ENCODE measurements around the gene LAMTOR5.
A peak's percentile ranks its signal among the peaks of the same experiment; 100 is the strongest.

The LAMTOR5 gene

DNA sequence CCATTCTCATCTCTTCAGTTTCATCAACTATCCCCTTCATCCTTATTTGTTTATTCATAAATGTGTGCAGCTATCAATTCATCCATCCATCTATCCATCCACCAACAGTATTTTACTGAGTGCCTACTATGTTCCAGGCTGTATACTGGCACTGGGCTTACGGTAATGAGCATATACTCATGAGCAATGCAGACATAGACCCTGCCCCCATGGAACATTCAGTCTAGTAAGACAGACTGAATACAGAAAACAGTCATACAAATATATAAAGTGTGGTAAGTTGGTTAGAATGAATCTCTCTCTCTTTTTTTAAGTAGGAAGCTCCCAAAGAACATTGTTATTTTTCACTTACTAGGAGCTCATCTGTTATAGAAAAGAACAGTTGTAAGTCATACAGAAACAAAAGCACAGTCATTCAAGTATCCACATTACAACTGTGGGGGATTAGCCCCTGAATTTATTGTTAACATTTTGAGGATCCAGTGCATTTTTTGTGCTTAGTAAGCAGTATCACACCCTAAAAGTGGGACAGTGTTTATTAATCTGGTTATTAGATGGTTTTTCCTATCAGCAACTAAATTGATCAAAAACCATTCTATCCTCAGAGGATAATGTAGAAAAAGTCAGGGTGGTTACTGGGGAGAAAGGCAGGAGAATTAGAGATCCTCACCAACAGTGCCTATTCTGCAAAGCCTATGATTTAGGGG is 20.3 kb downstream of the LAMTOR5 start:
- H3K9me3 ChIP-seq (ENCODE audit: control insufficient read depth, low read length), result no peaks in the 10 kb centered on the region
- H3K36me3 ChIP-seq (ENCODE audit: control insufficient read depth, insufficient read depth, low read length), result no peaks in the 10 kb centered on the region
- H3K27me3 ChIP-seq (ENCODE audit: control insufficient read depth, insufficient read depth, low read length), result no peaks in the 10 kb centered on the region
- H3K27ac ChIP-seq, result no peak overlapping the region
- TF ChIP-seq, protein P1, sequence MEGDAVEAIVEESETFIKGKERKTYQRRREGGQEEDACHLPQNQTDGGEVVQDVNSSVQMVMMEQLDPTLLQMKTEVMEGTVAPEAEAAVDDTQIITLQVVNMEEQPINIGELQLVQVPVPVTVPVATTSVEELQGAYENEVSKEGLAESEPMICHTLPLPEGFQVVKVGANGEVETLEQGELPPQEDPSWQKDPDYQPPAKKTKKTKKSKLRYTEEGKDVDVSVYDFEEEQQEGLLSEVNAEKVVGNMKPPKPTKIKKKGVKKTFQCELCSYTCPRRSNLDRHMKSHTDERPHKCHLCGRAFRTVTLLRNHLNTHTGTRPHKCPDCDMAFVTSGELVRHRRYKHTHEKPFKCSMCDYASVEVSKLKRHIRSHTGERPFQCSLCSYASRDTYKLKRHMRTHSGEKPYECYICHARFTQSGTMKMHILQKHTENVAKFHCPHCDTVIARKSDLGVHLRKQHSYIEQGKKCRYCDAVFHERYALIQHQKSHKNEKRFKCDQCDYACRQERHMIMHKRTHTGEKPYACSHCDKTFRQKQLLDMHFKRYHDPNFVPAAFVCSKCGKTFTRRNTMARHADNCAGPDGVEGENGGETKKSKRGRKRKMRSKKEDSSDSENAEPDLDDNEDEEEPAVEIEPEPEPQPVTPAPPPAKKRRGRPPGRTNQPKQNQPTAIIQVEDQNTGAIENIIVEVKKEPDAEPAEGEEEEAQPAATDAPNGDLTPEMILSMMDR (IDR thresholded peaks at IDR 0.05), result no peak
- no peak overlapping the region for H2AFZ ChIP-seq
- H3K4me2 ChIP-seq (ENCODE audit: low read length), result no peak overlapping the region
- H3K4me3 ChIP-seq (ENCODE audit: low read depth, low read length), result no peak overlapping the region
- H3K4me1 ChIP-seq, result no peaks in the 10 kb centered on the region
- H3K9ac ChIP-seq, result no peak overlapping the region
- H3K79me2 ChIP-seq, result no peaks in the 10 kb centered on the region

DNA sequence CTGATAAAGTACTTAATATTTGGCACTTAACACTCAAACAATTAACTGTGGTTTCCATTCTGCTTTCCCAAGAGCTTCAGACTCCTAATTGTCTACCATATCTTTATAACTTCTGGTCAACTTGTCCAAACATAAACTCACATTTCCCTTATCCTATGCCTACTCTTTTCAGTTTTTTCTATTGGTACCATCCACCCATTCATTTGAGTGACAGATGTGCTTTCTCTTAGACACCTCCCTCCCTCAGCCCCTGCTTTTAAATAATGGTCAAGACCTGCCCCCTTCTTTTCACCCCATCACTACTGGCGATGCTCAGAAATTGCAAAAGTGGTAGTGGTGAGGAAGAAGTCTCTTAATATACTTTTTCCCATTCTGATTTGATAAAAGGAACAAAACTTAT is 22.1 kb downstream of the LAMTOR5 start:
- Histone ChIP-seq H3K27me3 (ENCODE audit: control insufficient read depth, insufficient read depth, low read length) (no peaks in the 10 kb centered on the region), H3K27ac (no peak overlapping the region), H3K4me1 (no peaks in the 10 kb centered on the region), H3K9ac (no peak overlapping the region), H3K79me2 (no peaks in the 10 kb centered on the region), H2AFZ (no peak overlapping the region), H3K4me2 (ENCODE audit: low read length) (no peak overlapping the region), H3K36me3 (ENCODE audit: control insufficient read depth, insufficient read depth, low read length) (no peaks in the 10 kb centered on the region), H3K9me3 (ENCODE audit: control insufficient read depth, low read length) (no peaks in the 10 kb centered on the region), H3K4me3 (ENCODE audit: low read depth, low read length) (no peak overlapping the region)
- TF ChIP-seq, protein P1 (IDR thresholded peaks at IDR 0.05), result no peak

DNA sequence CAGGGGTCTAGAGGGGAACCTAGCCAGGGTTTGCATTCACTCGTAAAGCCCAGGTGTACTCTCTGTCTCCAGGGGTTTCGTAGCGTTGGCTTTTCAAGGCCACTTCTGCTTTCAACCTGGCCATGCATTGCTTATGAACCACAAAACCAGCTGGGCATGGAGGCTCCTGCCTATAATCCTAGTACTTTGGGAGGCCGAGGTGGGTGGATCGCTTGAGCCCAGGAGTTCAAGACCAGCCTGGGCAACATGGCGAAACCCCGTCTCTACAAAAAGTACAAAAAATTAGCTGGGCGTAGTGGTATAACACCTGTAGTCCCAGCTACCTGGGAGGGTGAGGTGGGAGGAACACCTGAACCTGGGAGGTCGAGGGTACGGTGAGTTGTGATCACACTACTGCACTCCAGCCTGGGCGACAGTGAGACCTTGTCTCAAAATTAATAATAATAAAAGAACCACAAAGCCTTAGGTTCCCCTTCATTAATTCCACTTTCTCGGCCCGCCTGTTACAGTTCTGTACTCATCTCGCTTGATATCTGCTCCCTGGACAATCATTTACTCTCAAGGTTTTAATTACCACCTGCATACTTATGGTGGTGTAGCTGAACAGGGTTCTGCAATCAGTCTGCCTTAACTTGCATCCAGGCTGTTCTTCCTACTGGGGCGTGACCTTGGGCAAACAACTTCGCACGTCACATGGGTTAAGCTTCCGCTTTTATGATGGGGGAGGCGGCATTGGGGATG is 22.7 kb downstream of the LAMTOR5 start:
- no peaks in the 10 kb centered on the region for H3K9me3 ChIP-seq (ENCODE audit: control insufficient read depth, low read length)
- no peaks in the 10 kb centered on the region for H3K27me3 ChIP-seq (ENCODE audit: control insufficient read depth, insufficient read depth, low read length)
- no peak overlapping the region for H3K27ac ChIP-seq
- no peaks in the 10 kb centered on the region for H3K4me1 ChIP-seq
- H3K9ac ChIP-seq, result no peak overlapping the region
- H2AFZ ChIP-seq, result no peak overlapping the region
- TF ChIP-seq, protein P1 (IDR thresholded peaks at IDR 0.05), result no peak
- no peak overlapping the region for H3K4me3 ChIP-seq (ENCODE audit: low read depth, low read length)
- H3K4me2 ChIP-seq (ENCODE audit: low read length), result no peak overlapping the region
- H3K79me2 ChIP-seq, result no peaks in the 10 kb centered on the region
- no peaks in the 10 kb centered on the region for H3K36me3 ChIP-seq (ENCODE audit: control insufficient read depth, insufficient read depth, low read length)

DNA sequence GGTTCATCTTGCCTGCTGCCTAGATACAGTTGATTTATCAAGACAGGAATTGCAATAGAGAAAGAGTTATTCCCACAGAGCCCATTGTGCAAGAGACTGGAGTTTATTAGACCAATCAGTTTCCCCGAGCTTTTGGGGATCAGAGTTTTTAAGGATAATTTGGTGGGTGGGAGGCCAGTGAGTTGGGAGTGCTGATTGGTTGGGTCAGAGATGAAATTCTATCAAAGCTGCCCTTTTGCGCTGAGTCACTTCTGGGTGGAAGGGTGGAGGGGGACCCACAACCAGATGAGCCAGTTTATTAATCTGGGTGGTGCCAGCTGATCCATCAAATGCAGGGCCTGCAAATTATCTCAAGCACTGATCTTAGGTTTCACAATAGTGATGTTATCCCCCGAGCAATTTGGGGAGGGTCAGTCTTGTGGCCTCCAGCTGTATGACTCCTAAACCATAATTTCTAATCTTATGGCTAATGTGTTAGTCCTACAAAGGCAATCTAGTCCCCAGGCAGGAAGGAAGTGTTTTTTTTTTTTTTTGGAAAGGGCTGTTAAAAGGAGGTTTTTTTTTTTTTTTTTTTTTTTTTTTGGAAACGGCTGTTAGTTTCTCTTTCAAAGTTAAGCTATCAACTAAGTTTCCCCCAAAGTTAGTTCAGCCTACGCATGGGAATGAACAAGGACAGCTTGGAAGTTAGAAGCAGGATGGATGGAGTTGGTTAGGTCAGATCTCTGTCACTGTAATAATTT is 24.1 kb downstream of the LAMTOR5 start:
- Histone ChIP-seq H2AFZ (no peak overlapping the region), H3K36me3 (ENCODE audit: control insufficient read depth, insufficient read depth, low read length) (no peaks in the 10 kb centered on the region), H3K4me1 (no peaks in the 10 kb centered on the region), H3K4me2 (ENCODE audit: low read length) (no peak overlapping the region), H3K9me3 (ENCODE audit: control insufficient read depth, low read length) (no peaks in the 10 kb centered on the region), H3K4me3 (ENCODE audit: low read depth, low read length) (no peak overlapping the region), H3K27ac (peak overlapping the region; percentile 24), H3K9ac (no peak overlapping the region), H3K27me3 (ENCODE audit: control insufficient read depth, insufficient read depth, low read length) (no peaks in the 10 kb centered on the region), H3K79me2 (no peaks in the 10 kb centered on the region)
- TF ChIP-seq, protein P1 (IDR thresholded peaks at IDR 0.05), result no peak

All from parathyroid adenoma (tissue), 2 donors.